ENCODE measurements around the gene ZNF320.
A peak's percentile ranks its signal among the peaks of the same experiment; 100 is the strongest.
"Not testable (repeated sequence)": the region's sequence is repeated elsewhere in the genome, so short reads cannot be mapped to it uniquely, and the experiment has no call there.

ZNF320 gene

DNA sequence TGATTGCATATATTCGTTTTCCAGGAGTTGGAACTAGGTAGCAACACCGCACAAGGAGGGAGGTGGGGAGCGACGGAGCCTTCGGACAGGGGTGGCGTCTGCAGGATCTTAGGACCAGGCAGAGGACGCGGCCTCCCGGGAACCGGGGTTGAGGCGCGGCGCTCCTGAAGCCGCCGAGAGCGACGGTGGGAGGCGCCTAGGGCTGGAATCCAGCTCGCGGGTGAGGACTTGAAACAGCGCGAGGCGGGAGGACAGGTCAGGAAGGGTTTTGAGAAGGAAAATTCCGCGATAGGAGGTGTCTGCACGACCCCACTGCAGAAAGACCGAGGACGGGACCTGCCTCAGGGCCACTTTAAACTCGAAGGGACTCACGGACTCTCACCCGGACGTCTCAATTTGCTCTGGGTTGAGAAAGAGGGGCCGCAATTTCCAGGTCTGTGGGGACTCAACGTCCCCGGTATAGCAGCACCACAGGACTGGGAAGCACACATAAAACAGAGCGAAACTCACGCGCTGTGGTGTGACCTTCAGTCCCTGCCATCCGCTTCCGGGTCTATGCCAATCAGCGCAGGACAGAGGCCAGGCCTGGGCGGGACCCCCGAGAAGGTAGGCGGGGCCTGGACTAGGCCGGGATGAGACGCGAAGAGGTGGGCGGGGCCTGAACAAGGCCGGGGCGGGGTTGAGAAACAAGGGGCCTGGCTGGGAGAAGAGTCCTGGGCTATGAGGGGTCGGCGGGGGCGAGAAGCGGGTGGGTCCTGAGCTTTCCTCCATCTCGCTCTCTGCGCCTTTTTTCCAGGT lies at the start of gene ZNF320:
TSS of gene ZNF320 (minus strand) at position 498 of the 798 bp plus-strand sequence. CDS start 7,380 bp downstream, outside the sequence.
- DNase-seq = peak; percentile 93

GRCh38 chr19:52946322-52947310 lies 49.2 kb upstream of the ZNF320 start:
- no peak for DNase-seq

- DNase-seq = no peak
Observed at GRCh38 chr19:52945652-52946321, 48.4 kb upstream of the ZNF320 start.

DNA sequence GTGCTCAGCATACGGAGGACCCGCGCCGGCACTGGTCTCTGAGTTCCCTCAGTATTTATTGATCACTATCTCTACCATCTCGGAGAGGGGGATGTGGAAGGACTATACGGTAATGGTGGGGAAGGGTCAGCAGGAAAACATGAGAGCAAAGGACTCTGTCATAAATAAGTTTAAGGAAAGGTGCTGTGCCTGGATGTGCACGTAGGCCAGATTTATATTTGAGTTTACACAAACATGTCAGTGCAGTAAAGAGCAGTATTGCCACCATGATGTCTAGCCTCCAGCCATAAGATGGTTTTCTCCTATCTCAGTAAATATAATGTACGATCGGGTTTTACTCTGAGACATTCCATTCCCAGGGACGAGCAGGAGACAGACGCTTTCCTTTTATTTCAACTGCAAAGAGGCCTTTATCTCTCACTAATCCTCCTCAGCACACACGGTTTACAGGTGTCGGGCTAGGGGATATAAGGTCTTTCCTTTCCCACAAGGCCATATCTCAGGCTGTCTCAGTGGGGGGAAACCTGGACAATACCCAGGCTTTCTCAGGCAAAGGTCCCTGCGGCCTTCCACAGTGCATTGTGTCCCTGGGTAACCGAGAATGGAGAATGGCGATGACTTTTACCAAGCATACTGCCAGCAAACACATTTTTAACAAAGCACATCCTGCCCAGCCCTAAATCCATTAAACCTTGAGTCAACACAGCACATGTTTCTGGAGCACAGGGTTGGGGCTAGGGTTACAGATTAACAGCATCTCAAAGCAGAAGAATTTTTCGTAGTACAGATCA lies 47.5 kb upstream of the ZNF320 start:
- not testable (repeated sequence) for DNase-seq

- DNase-seq = no peak
Observed at GRCh38 chr19:52943884-52944643, 46.6 kb upstream of the ZNF320 start.

GRCh38 chr19:52943134-52943883 lies 45.9 kb upstream of the ZNF320 start:
- DNase-seq = no peak

GRCh38 chr19:52942386-52943133 lies 45.1 kb upstream of the ZNF320 start:
- peak; percentile 95 for DNase-seq

DNA sequence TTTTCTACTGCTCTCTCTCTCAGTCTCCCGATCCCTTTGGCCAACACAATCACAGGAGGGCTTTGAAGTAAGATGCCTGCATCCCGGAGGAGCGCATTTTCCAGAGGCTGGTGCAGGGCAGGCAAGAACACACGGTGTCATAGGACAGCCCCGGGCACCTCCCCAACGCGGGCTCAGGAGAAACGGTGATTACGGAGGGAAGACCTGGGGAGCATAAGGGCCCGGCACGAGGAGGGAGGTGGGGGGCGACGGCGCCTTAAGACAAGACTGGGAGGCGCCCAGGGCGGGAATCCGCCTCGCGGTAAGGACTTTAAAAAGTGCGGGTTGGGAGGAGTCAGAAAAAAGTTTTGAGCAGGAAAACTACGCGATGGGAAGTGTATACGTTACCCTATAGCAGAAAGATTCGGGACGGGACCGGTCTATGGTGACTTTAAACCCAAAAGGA lies 44.5 kb upstream of the ZNF320 start:
- DNase-seq = peak; percentile 21

DNA sequence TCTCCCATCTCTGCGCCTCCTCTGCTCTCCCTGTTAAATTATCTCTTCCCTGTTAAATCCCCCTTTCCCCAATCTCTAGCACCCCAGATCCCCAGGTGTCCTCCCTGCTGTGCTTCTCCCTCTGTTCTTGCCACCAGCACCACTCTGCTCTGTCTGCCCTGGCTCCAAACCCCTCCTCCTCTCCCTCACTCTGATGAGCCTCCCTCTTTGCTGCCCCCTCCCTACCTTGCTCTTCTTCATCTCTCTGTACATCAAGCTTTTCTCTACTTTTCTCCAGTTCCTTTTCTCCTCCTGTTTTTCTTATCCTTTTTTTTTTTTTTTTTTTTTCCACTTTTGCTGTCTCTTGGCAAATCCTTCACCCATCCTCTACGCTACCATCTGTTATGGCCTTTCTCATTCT lies 44.1 kb upstream of the ZNF320 start:
- not testable (repeated sequence) for DNase-seq

DNA sequence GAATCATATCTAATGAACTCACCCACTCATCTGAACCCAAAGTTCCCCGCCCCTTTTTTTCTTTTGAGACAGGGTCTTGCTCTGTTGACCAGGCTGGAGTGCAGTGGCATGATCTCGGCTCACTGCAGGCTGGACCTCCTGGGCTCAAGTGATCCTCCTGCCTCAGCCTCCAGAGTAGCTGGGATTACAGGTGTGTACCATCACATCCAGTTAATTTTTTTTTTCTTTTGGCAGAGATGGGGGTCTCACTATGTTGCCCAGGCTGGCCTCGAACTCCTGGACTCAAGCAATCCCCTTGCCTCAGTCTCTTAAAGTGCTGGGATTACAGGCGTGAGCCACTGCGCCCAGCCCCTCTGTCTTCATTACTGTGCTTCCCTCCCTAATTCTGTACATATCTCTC lies 43.5 kb upstream of the ZNF320 start:
- DNase-seq = not testable (repeated sequence)

GRCh38 chr19:52938761-52939160 lies 41.3 kb upstream of the ZNF320 start:
- DNase-seq = no peak

DNA sequence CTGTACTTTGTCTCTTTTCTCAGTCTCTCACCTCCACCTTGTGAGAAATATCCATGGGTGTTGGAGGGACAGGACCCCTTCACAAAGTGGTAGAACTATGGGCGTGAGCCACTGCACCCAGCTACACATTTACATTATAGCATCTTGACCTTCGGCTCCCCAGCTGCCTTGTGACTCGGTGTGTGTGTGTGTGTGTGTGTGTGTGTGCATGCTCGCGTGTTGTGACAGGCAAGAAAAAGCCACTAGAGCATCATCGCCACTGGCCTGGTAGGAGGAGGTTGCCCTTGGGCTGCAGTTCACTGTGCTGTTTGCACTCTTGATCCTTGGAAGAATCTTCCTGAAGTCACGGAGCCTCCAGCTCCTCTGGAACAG lies 39.5 kb upstream of the ZNF320 start:
- no peak for DNase-seq

- DNase-seq = no peak
Observed at GRCh38 chr19:52936151-52936953, 38.9 kb upstream of the ZNF320 start.

DNA sequence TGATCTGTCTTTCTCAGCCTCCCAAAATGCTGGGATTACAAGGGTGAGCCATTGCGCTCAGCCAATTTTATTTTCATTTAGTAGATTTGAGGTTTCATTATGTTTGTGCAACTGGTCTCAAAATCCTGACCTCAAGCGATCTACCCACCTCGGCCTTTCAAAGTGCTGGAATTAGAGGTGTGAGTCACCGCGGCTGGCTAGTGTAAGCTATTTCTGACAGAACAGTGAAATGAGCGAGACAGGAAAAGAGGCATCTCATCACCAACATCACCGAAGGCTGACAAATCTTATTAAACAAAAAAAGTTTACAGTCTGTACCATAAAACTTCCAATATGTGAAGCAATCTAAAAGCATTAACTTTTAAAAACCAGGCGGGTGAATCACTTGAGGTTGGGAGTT lies 38.0 kb upstream of the ZNF320 start:
- no peak for DNase-seq

- not testable (repeated sequence) for DNase-seq
Observed at GRCh38 chr19:52924641-52925040, 27.2 kb upstream of the ZNF320 start.

DNA sequence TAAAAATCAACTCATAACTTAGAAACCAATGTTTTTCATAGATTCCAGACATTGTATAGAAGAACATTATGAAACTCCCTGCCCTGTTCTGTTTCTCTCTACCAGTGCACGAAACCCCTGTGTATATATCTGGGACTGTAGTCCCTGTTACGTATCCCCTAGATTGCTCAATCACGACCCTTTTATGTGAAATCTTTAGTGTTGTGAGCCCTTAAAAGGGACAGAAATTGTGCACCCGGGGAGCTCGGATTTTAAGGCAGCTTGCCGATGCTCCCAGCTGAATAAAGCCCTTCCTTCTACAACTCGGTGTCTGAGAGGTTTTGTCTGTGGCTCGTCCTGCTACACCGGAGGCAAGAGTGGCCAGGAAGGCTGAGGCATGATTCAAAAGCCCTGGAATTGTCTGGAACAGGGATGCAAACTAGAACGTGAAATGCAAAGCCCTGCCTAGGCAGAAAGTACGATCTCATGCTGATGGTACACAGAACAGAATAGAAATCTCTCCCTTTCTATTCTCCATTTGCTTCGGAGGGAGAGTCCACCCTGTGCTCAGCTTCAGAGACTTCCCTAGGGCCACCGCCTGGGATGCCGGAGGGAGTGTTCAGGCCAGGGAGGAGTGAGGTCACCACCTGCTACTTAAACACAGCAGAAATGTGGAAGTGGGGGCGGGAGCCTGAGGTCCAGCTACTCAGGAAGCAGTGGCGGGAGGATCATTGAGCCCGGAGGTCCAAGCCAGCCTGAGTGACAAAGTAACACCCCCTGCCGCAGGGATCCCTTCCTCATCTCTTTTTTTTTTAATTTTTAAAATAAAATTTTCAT lies 26.6 kb upstream of the ZNF320 start:
- DNase-seq = no peak

GRCh38 chr19:52922841-52923777 lies 25.7 kb upstream of the ZNF320 start, which contains the start of gene ZNF888:
Gene ZNF888, minus strand, starts transcription at chr19:52923428. Its CDS starts 5,555 bp downstream, at chr19:52917873.
- peak; percentile 86 for DNase-seq

All from activated CD4-positive, alpha-beta T cell treated with anti-CD3 and anti-CD28 coated beads for 48 hours (primary cell).